Caco-2 (cell line): ENCODE data around the gene OR2C3. TPM values are rescaled to one million over a fixed set of nuclear protein-coding genes. Genes with fewer than 3 reads are reported as not detected.

ENCODE experiments used
- BruUV-seq: library from RNA; stranded (reverse); fragments of 400-500 nt; replicated peaks from 2 replicates; lab custom pipeline; 2021; lab: Mats Ljungman, UMichigan
- CTCF ChIA-PET: fragments of 300-600 bp; sonication (Branson Sonifier 250); formaldehyde crosslinking; loops from one replicate; lab custom pipeline; 2022; ENCODE audit warnings: antibody characterized with exemption; lab: Charles Lee
- POLR2A ChIA-PET: fragments of 300-600 bp; sonication (Branson Sonifier 250); formaldehyde crosslinking; loops from one replicate; lab custom pipeline; 2022; ENCODE audit warnings: antibody characterized with exemption; lab: Charles Lee
- DNase-seq, 2 experiments: peaks; one replicate each; pipeline versions ENCODE4 v3.0.0 to v3.0.0-alpha.2; 2020 to 2022
- H3K27me3 ChIP-seq: replicated peaks from 2 replicates; pipeline ENCODE4 v1.6.0; 2011; ENCODE audit warnings: low read length; ENCODE audit not compliant: control insufficient read depth, insufficient read depth
- H3K36me3 ChIP-seq: 2 replicates; pipeline ENCODE4 v1.5.1; 2011; ENCODE audit warnings: low read length; ENCODE audit not compliant: control insufficient read depth, insufficient read depth
- H3K4me1 ChIP-seq: fragments of 250-450 bp; sonication (Bioruptor Pico); 2 replicates; pipeline ENCODE4 v1.5.1; 2020; ENCODE audit warnings: mild to moderate bottlenecking
- H3K4me3 ChIP-seq: 2 replicates; pipeline ENCODE4 v1.5.1; 2011; ENCODE audit warnings: low read depth, mild to moderate bottlenecking, control low read depth, low read length
- H3K9me3 ChIP-seq: fragments of 250-450 bp; sonication (Bioruptor Pico); 2 replicates; pipeline ENCODE4 v1.5.1; 2020; ENCODE audit warnings: mild to moderate bottlenecking, moderate library complexity
- H3K27ac Mint-ChIP-seq: one replicate; pipeline ENCODE4 v1.8.0; 2022; ENCODE audit warnings: mixed read lengths; ENCODE audit not compliant: unreplicated experiment
- H3K27me3 Mint-ChIP-seq: one replicate; pipeline ENCODE4 v1.8.0; 2022; ENCODE audit warnings: mixed read lengths; ENCODE audit not compliant: insufficient read depth, unreplicated experiment
- H3K36me3 Mint-ChIP-seq: one replicate; pipeline ENCODE4 v1.8.0; 2022; ENCODE audit warnings: mild to moderate bottlenecking, mixed read lengths; ENCODE audit not compliant: insufficient read depth, unreplicated experiment
- H3K4me1 Mint-ChIP-seq: one replicate; pipeline ENCODE4 v1.8.0; 2022; ENCODE audit warnings: low read depth, mixed read lengths; ENCODE audit not compliant: unreplicated experiment
- H3K4me3 Mint-ChIP-seq: one replicate; pipeline ENCODE4 v1.8.0; 2022; ENCODE audit warnings: mild to moderate bottlenecking, moderate library complexity, mixed read lengths; ENCODE audit not compliant: unreplicated experiment
- H3K9me3 Mint-ChIP-seq: one replicate; pipeline ENCODE4 v1.8.0; 2022; ENCODE audit warnings: mixed read lengths; ENCODE audit not compliant: unreplicated experiment
- intact Hi-C: fragments of 100-400 bp; cut with micrococcal nuclease; formaldehyde crosslinking; loops from one replicate; pipeline ENCODE4 v1.10.0; 2022; ENCODE audit not compliant: unreplicated experiment
- total RNA-seq: library from RNA; stranded (reverse); gene quantifications from 2 replicates; pipeline ENCODE4 v1.2.3, GENCODE V29; 2022
- TF ChIP-seq, protein P1 (sequence below), 2 experiments: fragments of 200-600 bp in 1 of 2; IDR thresholded peaks; 1 replicate in 1 of 2; 2 replicates in 1 of 2; pipeline versions ENCODE4 v1.5.1 to v1.8.0; 2011 to 2022; ENCODE audit warnings: antibody characterized with exemption in 1 of 2, control low read depth in 1 of 2, inconsistent platforms in 1 of 2, low read depth in 1 of 2, low read length in 1 of 2, mild to moderate bottlenecking in 1 of 2, moderate library complexity in 1 of 2; ENCODE audit not compliant: insufficient read depth in 1 of 2, severe bottlenecking in 1 of 2, unreplicated experiment in 1 of 2

Gene OR2C3
- total RNA-seq, 1 experiment from 2014 or later: not detected

DNA sequence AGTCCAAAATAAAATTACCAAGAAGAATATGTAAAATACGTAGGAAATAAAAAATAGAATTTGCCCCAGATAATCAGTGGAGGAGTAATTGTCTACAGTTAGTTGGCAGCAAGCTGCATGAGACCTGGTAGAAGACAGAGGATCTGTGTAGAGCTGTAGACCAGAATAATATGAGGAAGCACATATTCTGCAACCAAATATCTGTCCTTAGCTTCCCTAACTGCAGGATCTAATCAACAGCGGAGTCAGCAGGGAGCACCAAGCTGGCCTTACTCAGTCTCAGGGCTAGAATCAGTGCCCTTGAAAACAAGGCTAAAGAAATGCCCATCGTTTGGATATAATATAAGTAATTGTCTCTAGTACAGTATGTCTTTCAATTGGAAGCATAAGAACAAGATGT is 6.6 kb upstream of the OR2C3 start:
- H3K27me3 Mint-ChIP-seq: peaks cover 2% of the 10 kb centered on the region
- ChIA-PET POLR2A (no interaction called here), CTCF (no interaction called here)
- no peaks in the 10 kb centered on the region for H3K36me3 Mint-ChIP-seq
- intact Hi-C loops: no loop called here
- no peaks in the 10 kb centered on the region for H3K4me1 Mint-ChIP-seq
- H3K27ac Mint-ChIP-seq: no peak overlapping the region
- no peak overlapping the region for H3K4me3 ChIP-seq
- no peaks in the 10 kb centered on the region for H3K9me3 ChIP-seq
- no peak for DNase-seq
- no peaks in the 10 kb centered on the region for H3K4me1 ChIP-seq
- no peak overlapping the region for H3K4me3 Mint-ChIP-seq
- TF ChIP-seq, protein P1, sequence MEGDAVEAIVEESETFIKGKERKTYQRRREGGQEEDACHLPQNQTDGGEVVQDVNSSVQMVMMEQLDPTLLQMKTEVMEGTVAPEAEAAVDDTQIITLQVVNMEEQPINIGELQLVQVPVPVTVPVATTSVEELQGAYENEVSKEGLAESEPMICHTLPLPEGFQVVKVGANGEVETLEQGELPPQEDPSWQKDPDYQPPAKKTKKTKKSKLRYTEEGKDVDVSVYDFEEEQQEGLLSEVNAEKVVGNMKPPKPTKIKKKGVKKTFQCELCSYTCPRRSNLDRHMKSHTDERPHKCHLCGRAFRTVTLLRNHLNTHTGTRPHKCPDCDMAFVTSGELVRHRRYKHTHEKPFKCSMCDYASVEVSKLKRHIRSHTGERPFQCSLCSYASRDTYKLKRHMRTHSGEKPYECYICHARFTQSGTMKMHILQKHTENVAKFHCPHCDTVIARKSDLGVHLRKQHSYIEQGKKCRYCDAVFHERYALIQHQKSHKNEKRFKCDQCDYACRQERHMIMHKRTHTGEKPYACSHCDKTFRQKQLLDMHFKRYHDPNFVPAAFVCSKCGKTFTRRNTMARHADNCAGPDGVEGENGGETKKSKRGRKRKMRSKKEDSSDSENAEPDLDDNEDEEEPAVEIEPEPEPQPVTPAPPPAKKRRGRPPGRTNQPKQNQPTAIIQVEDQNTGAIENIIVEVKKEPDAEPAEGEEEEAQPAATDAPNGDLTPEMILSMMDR (IDR thresholded peaks at IDR 0.05; ENCODE audit: insufficient read depth in 1 of 2, low read depth in 1 of 2, low read length in 1 of 2, severe bottlenecking in 1 of 2, unreplicated experiment in 1 of 2): no peak
- BruUV-seq: no TSS peak
- H3K27me3 ChIP-seq: no peaks in the 10 kb centered on the region
- no peaks in the 10 kb centered on the region for H3K9me3 Mint-ChIP-seq
- no peaks in the 10 kb centered on the region for H3K36me3 ChIP-seq

DNA sequence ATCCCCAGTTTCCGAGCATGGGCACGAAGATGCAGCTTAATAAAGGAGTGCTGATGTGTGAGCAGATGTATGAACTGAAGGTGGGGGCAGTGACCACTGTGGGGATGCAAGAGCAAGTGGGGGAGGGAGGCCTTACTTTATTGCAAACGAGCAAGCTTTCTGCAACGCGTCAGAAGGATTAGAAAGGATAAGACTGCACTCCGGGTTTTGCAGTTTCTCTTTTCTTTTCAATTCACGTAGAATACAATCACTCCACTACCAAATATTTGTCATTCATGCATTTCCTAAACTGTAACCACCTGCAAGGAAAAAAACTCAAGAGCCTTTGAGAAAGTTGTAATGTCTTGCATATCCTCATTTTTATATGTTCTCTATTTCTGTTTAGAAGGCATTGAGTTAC is 4.3 kb upstream of the OR2C3 start:
- no peak overlapping the region for H3K27ac Mint-ChIP-seq
- H3K4me1 Mint-ChIP-seq: no peaks in the 10 kb centered on the region
- CTCF ChIA-PET: no interaction called here
- Histone ChIP-seq H3K4me1 (no peaks in the 10 kb centered on the region), H3K36me3 (no peaks in the 10 kb centered on the region), H3K9me3 (no peaks in the 10 kb centered on the region), H3K4me3 (no peak overlapping the region), H3K27me3 (no peaks in the 10 kb centered on the region)
- no TSS peak for BruUV-seq
- no peaks in the 10 kb centered on the region for H3K9me3 Mint-ChIP-seq
- H3K4me3 Mint-ChIP-seq: no peak overlapping the region
- intact Hi-C loops: no loop called here
- H3K36me3 Mint-ChIP-seq: no peaks in the 10 kb centered on the region
- no peak for DNase-seq
- POLR2A ChIA-PET: no interaction called here
- TF ChIP-seq, protein P1 (IDR thresholded peaks at IDR 0.05; ENCODE audit: insufficient read depth in 1 of 2, low read depth in 1 of 2, low read length in 1 of 2, severe bottlenecking in 1 of 2, unreplicated experiment in 1 of 2): no peak
- H3K27me3 Mint-ChIP-seq: peaks cover 2% of the 10 kb centered on the region

- Histone ChIP-seq H3K36me3 (no peaks in the 10 kb centered on the region), H3K27me3 (no peaks in the 10 kb centered on the region), H3K9me3 (no peaks in the 10 kb centered on the region), H3K4me3 (no peak overlapping the region), H3K4me1 (no peaks in the 10 kb centered on the region)
- peaks cover 5% of the 10 kb centered on the region for H3K27me3 Mint-ChIP-seq
- H3K9me3 Mint-ChIP-seq: no peaks in the 10 kb centered on the region
- CTCF ChIA-PET: no interaction called here
- H3K27ac Mint-ChIP-seq: no peak overlapping the region
- H3K4me3 Mint-ChIP-seq: no peak overlapping the region
- H3K36me3 Mint-ChIP-seq: no peaks in the 10 kb centered on the region
- DNase-seq: no peak
- BruUV-seq: no TSS peak
- no peaks in the 10 kb centered on the region for H3K4me1 Mint-ChIP-seq
- POLR2A ChIA-PET: no interaction called here
- TF ChIP-seq, protein P1 (IDR thresholded peaks at IDR 0.05; ENCODE audit: insufficient read depth in 1 of 2, low read depth in 1 of 2, low read length in 1 of 2, severe bottlenecking in 1 of 2, unreplicated experiment in 1 of 2): no peak
- intact Hi-C loops: no loop called here
Measured at GRCh38 chr1:247539215-247539614, 3.0 kb upstream of the OR2C3 start.
